ENCODE measurements around the gene SBNO2. TPM values are rescaled to one million over a fixed set of nuclear protein-coding genes. Genes with fewer than 3 reads are reported as not detected.

SBNO2 gene
- total and polyA plus RNA-seq, 4 donors = 2.2 to 25.0 (median 15.0) TPM

GRCh38 chr19:1223018-1223855, 49.2 kb upstream of the SBNO2 start:
- no peak overlapping the region for H3K27ac ChIP-seq (ENCODE audit: low read depth in 1 of 2, low read length in 2 of 2)
- no peaks in the 10 kb centered on the region for H3K27me3 ChIP-seq (ENCODE audit: control insufficient read depth in 4 of 4, insufficient read depth in 4 of 4, low read length in 3 of 4)
- TF ChIP-seq MAX (IDR thresholded peaks at IDR 0.05) = no peak
- TF ChIP-seq HNF4G (IDR thresholded peaks at IDR 0.05) = no peak
- TF ChIP-seq SP1 (IDR thresholded peaks at IDR 0.05) = no peak
- no peak for TF ChIP-seq NR2F2 (IDR thresholded peaks at IDR 0.05)
- no peak for TF ChIP-seq YY1 (IDR thresholded peaks at IDR 0.05)
- TF ChIP-seq, protein P1, sequence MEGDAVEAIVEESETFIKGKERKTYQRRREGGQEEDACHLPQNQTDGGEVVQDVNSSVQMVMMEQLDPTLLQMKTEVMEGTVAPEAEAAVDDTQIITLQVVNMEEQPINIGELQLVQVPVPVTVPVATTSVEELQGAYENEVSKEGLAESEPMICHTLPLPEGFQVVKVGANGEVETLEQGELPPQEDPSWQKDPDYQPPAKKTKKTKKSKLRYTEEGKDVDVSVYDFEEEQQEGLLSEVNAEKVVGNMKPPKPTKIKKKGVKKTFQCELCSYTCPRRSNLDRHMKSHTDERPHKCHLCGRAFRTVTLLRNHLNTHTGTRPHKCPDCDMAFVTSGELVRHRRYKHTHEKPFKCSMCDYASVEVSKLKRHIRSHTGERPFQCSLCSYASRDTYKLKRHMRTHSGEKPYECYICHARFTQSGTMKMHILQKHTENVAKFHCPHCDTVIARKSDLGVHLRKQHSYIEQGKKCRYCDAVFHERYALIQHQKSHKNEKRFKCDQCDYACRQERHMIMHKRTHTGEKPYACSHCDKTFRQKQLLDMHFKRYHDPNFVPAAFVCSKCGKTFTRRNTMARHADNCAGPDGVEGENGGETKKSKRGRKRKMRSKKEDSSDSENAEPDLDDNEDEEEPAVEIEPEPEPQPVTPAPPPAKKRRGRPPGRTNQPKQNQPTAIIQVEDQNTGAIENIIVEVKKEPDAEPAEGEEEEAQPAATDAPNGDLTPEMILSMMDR (IDR thresholded peaks at IDR 0.05; ENCODE audit: low read depth, low read length, missing input control) = peak; percentile 24
- TF ChIP-seq RAD21 (IDR thresholded peaks at IDR 0.05) = peak in 1 of 2 donors; percentile 46
- no peaks in the 10 kb centered on the region for H3K9me3 ChIP-seq (ENCODE audit: control insufficient read depth in 4 of 4, low read length in 3 of 4)
- H3K9ac ChIP-seq (ENCODE audit: low read depth in 1 of 2, low read length in 2 of 2) = no peak overlapping the region
- H3K4me1 ChIP-seq (ENCODE audit: control insufficient read depth in 4 of 4, insufficient read depth in 4 of 4, low read length in 3 of 4) = peaks cover 0 to 5% (median 3%) of the 10 kb centered on the region in 4 donors
- peaks cover 0 to 34% (median 13%) of the 10 kb centered on the region in 4 donors for H3K36me3 ChIP-seq (ENCODE audit: control insufficient read depth in 4 of 4, insufficient read depth in 3 of 4, low read depth in 1 of 4, low read length in 3 of 4)
- no peak for DNase-seq (ENCODE audit: low spot score)
- H3K4me3 ChIP-seq (ENCODE audit: low read depth in 1 of 3, low read length in 3 of 3) = no peak overlapping the region
- WGBS = 87% methylated on average over 48 of the region's 48 CpGs

DNA sequence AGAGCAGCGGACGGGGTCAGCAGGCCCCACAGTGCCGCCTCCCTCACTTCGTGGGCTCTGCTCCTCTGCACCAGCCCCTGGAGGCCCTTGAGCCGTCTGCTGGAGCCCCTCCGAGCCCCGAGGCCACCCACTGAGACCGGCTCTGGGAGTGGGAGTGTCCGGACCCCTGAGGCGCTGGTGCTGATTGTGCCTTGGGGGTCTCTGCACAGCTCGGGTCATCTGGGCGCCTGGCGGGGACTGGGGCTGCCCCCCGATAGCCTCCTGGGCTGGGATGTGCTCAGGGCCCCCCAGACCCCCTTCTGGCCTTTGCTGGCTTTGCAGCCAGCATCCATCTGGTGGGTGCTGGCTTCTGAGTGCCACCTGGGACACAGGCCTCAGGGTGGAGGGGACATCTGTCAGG, 48.3 kb upstream of the SBNO2 start:
- peaks cover 0 to 7% (median 3%) of the 10 kb centered on the region in 4 donors for H3K4me1 ChIP-seq (ENCODE audit: control insufficient read depth in 4 of 4, insufficient read depth in 4 of 4, low read length in 3 of 4)
- WGBS = 92% methylated on average over 14 of the region's 14 CpGs
- H3K36me3 ChIP-seq (ENCODE audit: control insufficient read depth in 4 of 4, insufficient read depth in 3 of 4, low read depth in 1 of 4, low read length in 3 of 4) = peaks cover 0 to 34% (median 11%) of the 10 kb centered on the region in 4 donors
- no peak for DNase-seq (ENCODE audit: low spot score)
- no peak overlapping the region for H3K27ac ChIP-seq (ENCODE audit: low read depth in 1 of 2, low read length in 2 of 2)
- no peak overlapping the region for H3K9ac ChIP-seq (ENCODE audit: low read depth in 1 of 2, low read length in 2 of 2)
- TF ChIP-seq SP1 (IDR thresholded peaks at IDR 0.05) = no peak
- no peak for TF ChIP-seq RAD21 (IDR thresholded peaks at IDR 0.05)
- no peak for TF ChIP-seq HNF4G (IDR thresholded peaks at IDR 0.05)
- no peak for TF ChIP-seq TAF1 (conservative IDR thresholded peaks at IDR 0.05)
- TF ChIP-seq JUND (IDR thresholded peaks at IDR 0.05) = no peak
- no peak for TF ChIP-seq HNF4A (conservative IDR thresholded peaks at IDR 0.05)
- TF ChIP-seq YY1 (IDR thresholded peaks at IDR 0.05) = no peak
- TF ChIP-seq NR2F2 (IDR thresholded peaks at IDR 0.05) = no peak
- no peak for TF ChIP-seq MAX (IDR thresholded peaks at IDR 0.05)
- no peak for TF ChIP-seq GABPA (IDR thresholded peaks at IDR 0.05 in 1 of 2, conservative IDR thresholded peaks at IDR 0.05 in 1 of 2)
- no peak for TF ChIP-seq FOXA2 (IDR thresholded peaks at IDR 0.05)
- TF ChIP-seq, protein P2, sequence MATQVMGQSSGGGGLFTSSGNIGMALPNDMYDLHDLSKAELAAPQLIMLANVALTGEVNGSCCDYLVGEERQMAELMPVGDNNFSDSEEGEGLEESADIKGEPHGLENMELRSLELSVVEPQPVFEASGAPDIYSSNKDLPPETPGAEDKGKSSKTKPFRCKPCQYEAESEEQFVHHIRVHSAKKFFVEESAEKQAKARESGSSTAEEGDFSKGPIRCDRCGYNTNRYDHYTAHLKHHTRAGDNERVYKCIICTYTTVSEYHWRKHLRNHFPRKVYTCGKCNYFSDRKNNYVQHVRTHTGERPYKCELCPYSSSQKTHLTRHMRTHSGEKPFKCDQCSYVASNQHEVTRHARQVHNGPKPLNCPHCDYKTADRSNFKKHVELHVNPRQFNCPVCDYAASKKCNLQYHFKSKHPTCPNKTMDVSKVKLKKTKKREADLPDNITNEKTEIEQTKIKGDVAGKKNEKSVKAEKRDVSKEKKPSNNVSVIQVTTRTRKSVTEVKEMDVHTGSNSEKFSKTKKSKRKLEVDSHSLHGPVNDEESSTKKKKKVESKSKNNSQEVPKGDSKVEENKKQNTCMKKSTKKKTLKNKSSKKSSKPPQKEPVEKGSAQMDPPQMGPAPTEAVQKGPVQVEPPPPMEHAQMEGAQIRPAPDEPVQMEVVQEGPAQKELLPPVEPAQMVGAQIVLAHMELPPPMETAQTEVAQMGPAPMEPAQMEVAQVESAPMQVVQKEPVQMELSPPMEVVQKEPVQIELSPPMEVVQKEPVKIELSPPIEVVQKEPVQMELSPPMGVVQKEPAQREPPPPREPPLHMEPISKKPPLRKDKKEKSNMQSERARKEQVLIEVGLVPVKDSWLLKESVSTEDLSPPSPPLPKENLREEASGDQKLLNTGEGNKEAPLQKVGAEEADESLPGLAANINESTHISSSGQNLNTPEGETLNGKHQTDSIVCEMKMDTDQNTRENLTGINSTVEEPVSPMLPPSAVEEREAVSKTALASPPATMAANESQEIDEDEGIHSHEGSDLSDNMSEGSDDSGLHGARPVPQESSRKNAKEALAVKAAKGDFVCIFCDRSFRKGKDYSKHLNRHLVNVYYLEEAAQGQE (IDR thresholded peaks at IDR 0.05) = no peak
- TF ChIP-seq, protein P3, sequence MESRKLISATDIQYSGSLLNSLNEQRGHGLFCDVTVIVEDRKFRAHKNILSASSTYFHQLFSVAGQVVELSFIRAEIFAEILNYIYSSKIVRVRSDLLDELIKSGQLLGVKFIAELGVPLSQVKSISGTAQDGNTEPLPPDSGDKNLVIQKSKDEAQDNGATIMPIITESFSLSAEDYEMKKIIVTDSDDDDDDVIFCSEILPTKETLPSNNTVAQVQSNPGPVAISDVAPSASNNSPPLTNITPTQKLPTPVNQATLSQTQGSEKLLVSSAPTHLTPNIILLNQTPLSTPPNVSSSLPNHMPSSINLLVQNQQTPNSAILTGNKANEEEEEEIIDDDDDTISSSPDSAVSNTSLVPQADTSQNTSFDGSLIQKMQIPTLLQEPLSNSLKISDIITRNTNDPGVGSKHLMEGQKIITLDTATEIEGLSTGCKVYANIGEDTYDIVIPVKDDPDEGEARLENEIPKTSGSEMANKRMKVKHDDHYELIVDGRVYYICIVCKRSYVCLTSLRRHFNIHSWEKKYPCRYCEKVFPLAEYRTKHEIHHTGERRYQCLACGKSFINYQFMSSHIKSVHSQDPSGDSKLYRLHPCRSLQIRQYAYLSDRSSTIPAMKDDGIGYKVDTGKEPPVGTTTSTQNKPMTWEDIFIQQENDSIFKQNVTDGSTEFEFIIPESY (IDR thresholded peaks at IDR 0.05) = no peak
- TF ChIP-seq, protein P1 (IDR thresholded peaks at IDR 0.05; ENCODE audit: low read depth, low read length, missing input control) = no peak
- no peaks in the 10 kb centered on the region for H3K9me3 ChIP-seq (ENCODE audit: control insufficient read depth in 4 of 4, low read length in 3 of 4)
- no peak overlapping the region for H3K4me3 ChIP-seq (ENCODE audit: low read depth in 1 of 3, low read length in 3 of 3)
- no peaks in the 10 kb centered on the region for H3K27me3 ChIP-seq (ENCODE audit: control insufficient read depth in 4 of 4, insufficient read depth in 4 of 4, low read length in 3 of 4)

Data from liver (tissue), 9 donors.